ENCODE results near the gene PLXDC2. TPM values are rescaled to one million over a fixed set of nuclear protein-coding genes. Genes with fewer than 3 reads are reported as not detected.

The PLXDC2 gene
- polyA plus RNA-seq, 3 donors: 32.4 to 40.1 (median 36.7) TPM

GRCh38 chr10:19904202-19904661 is 88.0 kb downstream of the PLXDC2 start:
- DNase-seq (ENCODE audit: low read depth in 3 of 3, low spot score in 2 of 3): no peak

GRCh38 chr10:19906108-19906791 is 90.0 kb downstream of the PLXDC2 start:
- no peak for DNase-seq (ENCODE audit: low read depth in 3 of 3, low spot score in 2 of 3)

GRCh38 chr10:19908991-19909696 is 92.9 kb downstream of the PLXDC2 start:
- no peak for DNase-seq (ENCODE audit: low read depth in 3 of 3, low spot score in 2 of 3)

- DNase-seq (ENCODE audit: low read depth in 3 of 3, low spot score in 2 of 3): no peak
Observed at GRCh38 chr10:19911886-19912285, 95.7 kb downstream of the PLXDC2 start.

- DNase-seq (ENCODE audit: low read depth in 3 of 3, low spot score in 2 of 3): no peak
Observed at GRCh38 chr10:19913987-19914386, 97.8 kb downstream of the PLXDC2 start.

- no peak for DNase-seq (ENCODE audit: low read depth in 3 of 3, low spot score in 2 of 3)
Observed at GRCh38 chr10:19915125-19915524, 98.9 kb downstream of the PLXDC2 start.

- no peak for DNase-seq (ENCODE audit: low read depth in 3 of 3, low spot score in 2 of 3)
Observed at GRCh38 chr10:19915816-19916215, 99.6 kb downstream of the PLXDC2 start.

- DNase-seq (ENCODE audit: low read depth in 3 of 3, low spot score in 2 of 3): no peak
Observed at GRCh38 chr10:19917751-19918478, 101.7 kb downstream of the PLXDC2 start.

GRCh38 chr10:19918794-19919193 is 102.6 kb downstream of the PLXDC2 start:
- no peak for DNase-seq (ENCODE audit: low read depth in 3 of 3, low spot score in 2 of 3)

- no peak for DNase-seq (ENCODE audit: low read depth in 3 of 3, low spot score in 2 of 3)
Observed at GRCh38 chr10:19919671-19920070, 103.4 kb downstream of the PLXDC2 start.

- no peak for DNase-seq (ENCODE audit: low read depth in 3 of 3, low spot score in 2 of 3)
Observed at GRCh38 chr10:19920075-19920726, 104.0 kb downstream of the PLXDC2 start.

GRCh38 chr10:19921300-19922140 is 105.3 kb downstream of the PLXDC2 start:
- DNase-seq (ENCODE audit: low read depth in 3 of 3, low spot score in 2 of 3): peak in 1 of 3 donors; percentile 27

- DNase-seq (ENCODE audit: low read depth in 3 of 3, low spot score in 2 of 3): no peak
Observed at GRCh38 chr10:19922236-19922963, 106.2 kb downstream of the PLXDC2 start.

- no peak for DNase-seq (ENCODE audit: low read depth in 3 of 3, low spot score in 2 of 3)
Observed at GRCh38 chr10:19925064-19925463, 108.8 kb downstream of the PLXDC2 start.

GRCh38 chr10:19928936-19929335 is 112.7 kb downstream of the PLXDC2 start:
- no peak for DNase-seq (ENCODE audit: low read depth in 3 of 3, low spot score in 2 of 3)

GRCh38 chr10:19929506-19930140 is 113.4 kb downstream of the PLXDC2 start:
- DNase-seq (ENCODE audit: low read depth in 3 of 3, low spot score in 2 of 3): no peak

GRCh38 chr10:19930936-19931893 is 115.0 kb downstream of the PLXDC2 start:
- DNase-seq (ENCODE audit: low read depth in 3 of 3, low spot score in 2 of 3): peak; percentile 29 to 54 (median 49)

Data from right renal cortex interstitium (tissue), 3 donors.